Endothelial cell of umbilical vein (primary cell): ENCODE data around the gene DUSP8. TPM values are rescaled to one million over a fixed set of nuclear protein-coding genes. Genes with fewer than 3 reads are reported as not detected.

Experiments
- BruUV-seq: library from RNA; stranded (reverse); fragments of 400-500 nt; replicated peaks from 2 replicates; lab custom pipeline; 2021; lab: Mats Ljungman, UMichigan
- CTCF ChIA-PET: fragments of 300-600, 350-600 bp; sonication (Branson Sonifier 250); formaldehyde crosslinking; loops from one replicate; lab custom pipeline; 2021; ENCODE audit warnings: antibody characterized with exemption, inconsistent platforms; lab: Charles Lee
- POLR2A ChIA-PET: fragments of 300-600, 350-600 bp; sonication (Branson Sonifier 250); formaldehyde crosslinking; loops from one replicate; lab custom pipeline; 2021; ENCODE audit warnings: antibody characterized with exemption, inconsistent platforms; lab: Charles Lee
- DNase-seq: peaks from one replicate; pipeline ENCODE4 v3.0.0-alpha.2; 2011; ENCODE audit warnings: low read depth, low spot score
- FAIRE-seq: peaks from 2 replicates; lab custom pipeline; 2011; peaks lifted over from hg19 to GRCh38; lab: Jason Lieb, UNC
- H2AFZ ChIP-seq: 2 replicates; pipeline ENCODE4 v1.6.0; 2012; ENCODE audit warnings: low read depth, low read length, control low read depth, inconsistent platforms
- H3K27ac ChIP-seq: 2 replicates; pipeline ENCODE4 v1.5.1; 2011; ENCODE audit warnings: low read depth, mild to moderate bottlenecking, control low read depth, low read length, moderate library complexity; ENCODE audit not compliant: insufficient read depth
- H3K27me3 ChIP-seq, 2 experiments: 2 replicates each; pipeline versions ENCODE4 v1.6.0 to v1.6.1; 2011; ENCODE audit warnings: low read length in 2 of 2, mixed read lengths in 1 of 2; ENCODE audit not compliant: control insufficient read depth in 2 of 2, insufficient read depth in 2 of 2
- H3K36me3 ChIP-seq, 2 experiments: 2 replicates in 1 of 2; 3 replicates in 1 of 2; pipeline ENCODE4 v1.5.1; 2011; ENCODE audit warnings: low read length in 2 of 2, mild to moderate bottlenecking in 1 of 2, moderate library complexity in 1 of 2; ENCODE audit not compliant: control insufficient read depth in 2 of 2, insufficient read depth in 2 of 2; ENCODE audit errors: extremely low read depth in 1 of 2
- H3K4me1 ChIP-seq: 3 replicates; pipeline ENCODE4 v1.5.1; 2011; ENCODE audit warnings: mild to moderate bottlenecking, low read length; ENCODE audit not compliant: control insufficient read depth, insufficient read depth; ENCODE audit errors: extremely low read depth
- H3K4me2 ChIP-seq: 2 replicates; pipeline ENCODE4 v1.6.1; 2011; ENCODE audit warnings: low read length, control low read depth, mixed read lengths; ENCODE audit not compliant: insufficient read depth
- H3K4me3 ChIP-seq, 3 experiments: fragments of 200-600 bp in 1 of 3; sonication (generic), shearing (Covaris generic) in 1 of 3; replicated peaks in 1 of 3; 2 replicates each; pipeline ENCODE4 v1.5.1; 2011 to 2016; ENCODE audit warnings: control low read depth in 3 of 3, low read length in 3 of 3, mild to moderate bottlenecking in 2 of 3, inconsistent platforms in 1 of 3, low read depth in 1 of 3, moderate library complexity in 1 of 3; ENCODE audit not compliant: insufficient read depth in 1 of 3
- H3K79me2 ChIP-seq: 2 replicates; pipeline ENCODE4 v1.6.0; 2012; ENCODE audit warnings: low read length, inconsistent platforms; ENCODE audit not compliant: control insufficient read depth, insufficient read depth
- H3K9ac ChIP-seq: replicated peaks from 2 replicates; pipeline ENCODE3; 2011; ENCODE audit warnings: low read length, control low read depth; ENCODE audit not compliant: insufficient read depth; ENCODE audit errors: extremely low read depth
- H3K9me1 ChIP-seq: replicated peaks from 3 replicates; pipeline ENCODE4 v1.6.0; 2011; ENCODE audit warnings: mild to moderate bottlenecking, low read length; ENCODE audit not compliant: control insufficient read depth, insufficient read depth; ENCODE audit errors: extremely low read depth
- H3K9me3 ChIP-seq: replicated peaks from 2 replicates; pipeline ENCODE4 v1.5.1; 2012; ENCODE audit warnings: low read length, inconsistent platforms; ENCODE audit not compliant: control insufficient read depth, insufficient read depth
- H4K20me1 ChIP-seq: replicated peaks from 2 replicates; pipeline ENCODE3; 2011; ENCODE audit warnings: mild to moderate bottlenecking, low read length; ENCODE audit not compliant: control insufficient read depth, insufficient read depth; ENCODE audit errors: extremely low read depth
- GATA2 ChIP-seq: IDR thresholded peaks from 2 replicates; pipeline ENCODE4 v1.7.0; 2011; ENCODE audit warnings: low read depth, mild to moderate bottlenecking, moderate library complexity, mixed read lengths, low read length; ENCODE audit not compliant: insufficient read length, insufficient read depth
- dilution Hi-C: fragments of 300-500 bp; cut with MboI; formaldehyde crosslinking; loops from one replicate; pipeline ENCODE4 v1.15.0; 2019; ENCODE audit warnings: low sequenced_read_pairs; ENCODE audit not compliant: extremely low pct_ligation_motif_present
- intact Hi-C: fragments of 100-400 bp; cut with micrococcal nuclease; formaldehyde crosslinking; loops from one replicate; pipeline ENCODE4 v1.10.0; 2022
- polyA plus RNA-seq, 4 experiments: library from polyadenylated mRNA; depleted of rRNA in 3 of 4; stranded (reverse) in 3 of 4; unstranded in 1 of 4; fragments of >200 nt; gene quantifications; 2 replicates each; pipeline versions ENCODE4 v1.2.1 to v1.2.3, GENCODE V29; 2011 to 2012; ENCODE audit warnings: missing spikeins in 1 of 4
- total RNA-seq: library from RNA; stranded (reverse); gene quantifications from 2 replicates; pipeline ENCODE4 v1.2.3, GENCODE V29; 2021
- TF ChIP-seq, protein P1 (sequence below), 2 donors: IDR thresholded peaks; 1 replicate in 1 of 2; 2 replicates in 1 of 2; pipeline ENCODE4 v1.5.1; 2011; ENCODE audit warnings: low read length in 2 of 2, mild to moderate bottlenecking in 2 of 2, moderate library complexity in 2 of 2, control low read depth in 1 of 2, inconsistent platforms in 1 of 2, low read depth in 1 of 2; ENCODE audit not compliant: insufficient read depth in 1 of 2; ENCODE audit errors: extremely low read depth in 1 of 2

The DUSP8 gene
- total and polyA plus RNA-seq, 2 donors (not counting 3 experiments of a cell fraction or from before 2014, with no cell fraction given): 4.6 to 5.9 TPM

DNA sequence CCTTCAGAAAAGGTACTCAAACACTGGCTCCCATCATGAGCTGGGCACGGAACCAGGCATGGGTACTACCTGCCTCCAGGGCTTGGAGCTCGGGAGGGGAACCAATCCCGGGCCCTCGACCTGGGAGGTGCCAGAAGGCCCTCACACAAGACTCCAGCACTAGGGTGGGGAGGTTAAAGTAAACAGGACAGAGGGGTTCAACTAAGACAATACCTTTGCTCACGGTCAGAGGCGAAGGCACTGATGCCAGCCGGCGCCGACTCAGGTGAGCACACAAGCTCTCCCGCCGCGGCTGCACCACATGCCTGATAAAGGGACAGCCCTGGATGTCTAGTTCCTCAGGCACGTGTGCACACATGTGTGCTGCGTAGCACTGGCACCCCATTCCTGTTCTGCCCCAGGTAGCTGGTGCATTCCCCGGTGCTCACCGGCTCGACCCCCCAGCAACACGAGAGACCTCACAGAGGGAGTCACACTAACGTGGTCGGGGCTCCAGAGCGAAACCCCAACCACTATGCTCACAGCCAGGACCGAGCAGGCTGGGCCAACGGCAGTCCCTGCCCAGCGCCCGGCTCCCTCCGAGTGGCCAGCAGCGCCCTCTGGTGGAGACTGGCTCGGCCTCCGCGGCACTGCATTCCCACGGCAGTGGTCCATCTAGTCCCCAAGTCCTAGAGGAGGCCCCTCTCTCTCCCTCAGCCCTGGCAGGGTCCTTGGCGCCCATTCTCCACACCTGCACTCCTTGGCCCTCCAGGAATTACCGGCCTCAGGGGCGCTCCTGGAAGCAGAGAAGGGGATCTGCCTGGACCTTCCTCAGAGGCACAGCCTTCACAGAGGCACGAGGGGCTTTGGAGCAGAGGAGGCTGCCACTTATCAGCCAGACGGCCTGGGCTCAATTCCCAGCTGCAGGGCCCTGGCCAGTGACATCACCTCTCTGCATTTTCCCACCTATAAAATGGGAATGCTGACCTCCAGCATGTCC is 56.7 kb downstream of the DUSP8 start:
- no peak overlapping the region for H2AFZ ChIP-seq
- DNase-seq (peak; percentile 63), FAIRE-seq (peak; percentile 84)
- peaks cover 17% of the 10 kb centered on the region for H3K79me2 ChIP-seq
- H3K36me3 ChIP-seq: no peaks in the 10 kb centered on the region
- H3K9me1 ChIP-seq: no peaks in the 10 kb centered on the region
- no peak overlapping the region for H3K9ac ChIP-seq
- no peaks in the 10 kb centered on the region for H3K27me3 ChIP-seq
- H3K4me1 ChIP-seq: no peaks in the 10 kb centered on the region
- H3K9me3 ChIP-seq: no peaks in the 10 kb centered on the region
- H3K27ac ChIP-seq: no peak overlapping the region
- peaks cover 3% of the 10 kb centered on the region for H4K20me1 ChIP-seq
- intact Hi-C loops (loop anchor here (1.0 to 10.0 kb wide), 8 partner anchors 57 to 401 kb away; partner anchors contain the start of gene BRSK2), dilution Hi-C loops (no loop called here)
- no peak overlapping the region for H3K4me2 ChIP-seq
- no peak for TF ChIP-seq GATA2
- TF ChIP-seq, protein P1, sequence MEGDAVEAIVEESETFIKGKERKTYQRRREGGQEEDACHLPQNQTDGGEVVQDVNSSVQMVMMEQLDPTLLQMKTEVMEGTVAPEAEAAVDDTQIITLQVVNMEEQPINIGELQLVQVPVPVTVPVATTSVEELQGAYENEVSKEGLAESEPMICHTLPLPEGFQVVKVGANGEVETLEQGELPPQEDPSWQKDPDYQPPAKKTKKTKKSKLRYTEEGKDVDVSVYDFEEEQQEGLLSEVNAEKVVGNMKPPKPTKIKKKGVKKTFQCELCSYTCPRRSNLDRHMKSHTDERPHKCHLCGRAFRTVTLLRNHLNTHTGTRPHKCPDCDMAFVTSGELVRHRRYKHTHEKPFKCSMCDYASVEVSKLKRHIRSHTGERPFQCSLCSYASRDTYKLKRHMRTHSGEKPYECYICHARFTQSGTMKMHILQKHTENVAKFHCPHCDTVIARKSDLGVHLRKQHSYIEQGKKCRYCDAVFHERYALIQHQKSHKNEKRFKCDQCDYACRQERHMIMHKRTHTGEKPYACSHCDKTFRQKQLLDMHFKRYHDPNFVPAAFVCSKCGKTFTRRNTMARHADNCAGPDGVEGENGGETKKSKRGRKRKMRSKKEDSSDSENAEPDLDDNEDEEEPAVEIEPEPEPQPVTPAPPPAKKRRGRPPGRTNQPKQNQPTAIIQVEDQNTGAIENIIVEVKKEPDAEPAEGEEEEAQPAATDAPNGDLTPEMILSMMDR (IDR thresholded peaks at IDR 0.05; ENCODE audit: extremely low read depth in 1 of 2, insufficient read depth in 1 of 2, low read depth in 1 of 2, low read length in 2 of 2): peak; percentile 93 to 98
- no peak overlapping the region for H3K4me3 ChIP-seq
- CTCF ChIA-PET: interaction anchor here (1.0 to 3.9 kb wide), 9 partner anchors 11 to 315 kb away, joined by 3 to 36 read pairs (median 5); partner anchors contain the start of gene TOLLIP
- POLR2A ChIA-PET: no interaction called here
- no TSS peak for BruUV-seq
